Retinal pigment epithelial cell (primary cell): Measurements from ENCODE around the gene GABRA6.

Source experiments
- DNase-seq: peaks from one replicate; pipeline ENCODE4 v3.0.0-alpha.2; 2010; ENCODE audit warnings: low read depth
- H3K4me3 ChIP-seq: 2 replicates; pipeline ENCODE4 v1.5.1; 2011; ENCODE audit warnings: mild to moderate bottlenecking, low read length, control low read depth, moderate library complexity
- CTCF ChIP-seq: conservative IDR thresholded peaks from 2 replicates; pipeline ENCODE4 v1.5.1; 2011; ENCODE audit warnings: low read depth, low read length, control low read depth, inconsistent platforms

GABRA6 gene

GRCh38 chr5:161707382-161707781, 21.9 kb downstream of the GABRA6 start:
- TF ChIP-seq CTCF, result no peak
- H3K4me3 ChIP-seq, result no peak overlapping the region
- no peak for DNase-seq

- no peak overlapping the region for H3K4me3 ChIP-seq
- no peak for DNase-seq
- TF ChIP-seq CTCF, result no peak
These were observed 23.7 kb downstream of the GABRA6 start for GRCh38 chr5:161709239-161709638.

- no peak for DNase-seq
- H3K4me3 ChIP-seq, result no peak overlapping the region
- TF ChIP-seq CTCF, result no peak
These were observed 27.5 kb downstream of the GABRA6 start for GRCh38 chr5:161713042-161713441.

DNA sequence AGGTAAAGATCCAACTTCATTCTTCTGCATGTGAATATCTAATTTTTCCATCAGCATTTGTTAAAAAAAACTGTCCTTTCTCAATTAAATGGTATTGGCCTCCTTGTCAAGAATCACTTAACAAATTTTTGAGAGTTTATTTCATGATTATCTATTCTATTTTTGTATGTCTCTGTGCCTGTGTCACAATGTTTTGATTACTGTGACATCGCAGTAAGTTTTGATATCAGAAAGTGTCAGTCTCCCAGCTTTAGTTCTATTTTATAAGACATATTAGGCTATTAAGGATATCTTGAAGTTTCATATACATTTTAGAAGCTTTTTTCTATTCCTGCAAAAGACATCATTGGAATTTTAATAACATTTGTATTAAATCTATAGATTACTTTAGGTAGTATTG, 33.6 kb downstream of the GABRA6 start:
- H3K4me3 ChIP-seq, result no peak overlapping the region
- DNase-seq, result no peak
- TF ChIP-seq CTCF, result no peak

DNA sequence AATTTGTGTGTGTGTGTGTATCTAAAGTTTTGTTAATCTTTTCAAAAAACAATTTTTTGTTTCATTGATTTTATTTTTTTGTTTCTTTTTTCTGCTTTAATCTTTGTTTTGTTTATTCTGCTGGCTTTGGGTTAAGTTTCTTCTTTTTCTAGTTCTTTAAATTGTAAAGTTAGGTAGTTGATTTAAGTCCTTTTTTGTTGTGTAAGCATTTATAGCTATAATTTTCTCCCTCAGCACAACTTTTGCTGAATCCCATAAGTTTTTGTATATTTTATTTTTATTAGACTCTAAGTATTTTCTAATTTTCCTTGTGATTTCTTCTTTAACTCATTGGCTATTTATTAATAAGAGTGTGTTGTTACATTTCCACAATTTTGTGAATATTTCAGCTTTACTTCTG, 34.9 kb downstream of the GABRA6 start:
- TF ChIP-seq CTCF, result no peak
- no peak for DNase-seq
- no peak overlapping the region for H3K4me3 ChIP-seq

DNA sequence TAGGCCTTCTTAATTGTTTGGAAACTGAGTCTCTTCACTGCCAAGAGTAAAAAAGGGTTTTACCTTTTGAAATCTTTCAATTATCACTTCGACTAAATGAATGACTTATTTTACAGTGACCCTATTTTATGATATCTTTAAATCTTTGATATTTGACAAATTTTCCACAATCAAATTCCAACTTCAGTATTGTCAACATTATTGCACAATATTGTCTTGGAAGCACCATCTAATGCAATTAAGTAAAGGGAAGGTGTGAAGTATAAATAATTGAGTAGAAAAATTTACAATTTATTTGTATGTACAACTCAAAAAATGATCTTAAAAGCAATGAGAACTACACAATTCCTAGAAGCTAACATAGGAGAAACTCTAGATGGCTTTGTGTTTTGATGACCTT, 49.2 kb downstream of the GABRA6 start:
- TF ChIP-seq CTCF, result no peak
- no peak for DNase-seq
- H3K4me3 ChIP-seq, result no peak overlapping the region

DNA sequence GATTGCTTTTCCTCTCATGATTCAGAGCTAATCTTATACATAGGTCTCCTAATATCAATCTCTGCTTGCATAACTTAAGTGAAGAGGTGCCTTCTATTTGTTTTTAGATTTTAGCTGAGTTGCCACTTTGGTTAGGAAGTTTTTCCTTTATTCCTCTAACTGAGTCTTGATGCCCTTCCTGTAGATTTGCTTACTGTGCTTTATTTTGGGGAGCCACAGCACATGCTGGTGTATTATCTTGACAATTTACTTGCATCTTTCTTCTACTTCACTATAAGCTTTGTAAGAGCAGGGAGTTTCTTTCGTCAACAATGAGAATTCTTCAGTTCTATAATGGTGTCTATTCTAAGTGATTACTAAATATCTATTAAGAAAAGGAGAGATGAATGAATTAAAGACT, 54.9 kb downstream of the GABRA6 start:
- TF ChIP-seq CTCF, result no peak
- H3K4me3 ChIP-seq, result no peak overlapping the region
- no peak for DNase-seq
